Calu3 (cell line): ENCODE data around the gene CLTCL1. TPM values are rescaled to one million over a fixed set of nuclear protein-coding genes. Genes with fewer than 3 reads are reported as not detected.

Experiments used
- BruUV-seq: library from RNA; stranded (reverse); fragments of 400-500 nt; replicated peaks from 2 replicates; lab custom pipeline; 2021; lab: Mats Ljungman, UMichigan
- CTCF ChIA-PET: fragments of 300-600 bp; sonication (Branson Sonifier 250); formaldehyde crosslinking; loops from one replicate; lab custom pipeline; 2022; ENCODE audit warnings: antibody characterized with exemption; lab: Charles Lee
- DNase-seq: peaks from one replicate; pipeline ENCODE4 v3.0.0; 2022
- H3K27ac Mint-ChIP-seq: one replicate; pipeline ENCODE4 v1.8.0; 2022; ENCODE audit warnings: mixed read lengths; ENCODE audit not compliant: unreplicated experiment
- H3K27me3 Mint-ChIP-seq: one replicate; pipeline ENCODE4 v1.8.0; 2022; ENCODE audit warnings: mixed read lengths; ENCODE audit not compliant: unreplicated experiment
- H3K36me3 Mint-ChIP-seq: one replicate; pipeline ENCODE4 v1.8.0; 2022; ENCODE audit warnings: mild to moderate bottlenecking, moderate library complexity, mixed read lengths; ENCODE audit not compliant: insufficient read depth, unreplicated experiment
- H3K4me1 Mint-ChIP-seq: one replicate; pipeline ENCODE4 v1.8.0; 2022; ENCODE audit warnings: mild to moderate bottlenecking, low read depth, mixed read lengths; ENCODE audit not compliant: unreplicated experiment
- H3K4me3 Mint-ChIP-seq: one replicate; pipeline ENCODE4 v1.8.0; 2022; ENCODE audit warnings: mild to moderate bottlenecking, low read depth, moderate library complexity, mixed read lengths; ENCODE audit not compliant: unreplicated experiment
- H3K9me3 Mint-ChIP-seq: one replicate; pipeline ENCODE4 v1.8.0; 2022; ENCODE audit warnings: low read depth, mixed read lengths; ENCODE audit not compliant: unreplicated experiment
- intact Hi-C: fragments of 100-400 bp; cut with micrococcal nuclease; formaldehyde crosslinking; loops from one replicate; pipeline ENCODE4 v1.10.0; 2022; ENCODE audit not compliant: unreplicated experiment
- total RNA-seq: library from RNA; stranded (reverse); gene quantifications from 2 replicates; pipeline ENCODE4 v1.2.3, GENCODE V29; 2022
- TF ChIP-seq, protein P1 (sequence below): fragments of 200-600 bp; IDR thresholded peaks from one replicate; pipeline ENCODE4 v1.8.0; 2022; ENCODE audit warnings: antibody characterized with exemption; ENCODE audit not compliant: unreplicated experiment

Gene CLTCL1
- total RNA-seq, 1 experiment from 2014 or later = 2.9 TPM

DNA sequence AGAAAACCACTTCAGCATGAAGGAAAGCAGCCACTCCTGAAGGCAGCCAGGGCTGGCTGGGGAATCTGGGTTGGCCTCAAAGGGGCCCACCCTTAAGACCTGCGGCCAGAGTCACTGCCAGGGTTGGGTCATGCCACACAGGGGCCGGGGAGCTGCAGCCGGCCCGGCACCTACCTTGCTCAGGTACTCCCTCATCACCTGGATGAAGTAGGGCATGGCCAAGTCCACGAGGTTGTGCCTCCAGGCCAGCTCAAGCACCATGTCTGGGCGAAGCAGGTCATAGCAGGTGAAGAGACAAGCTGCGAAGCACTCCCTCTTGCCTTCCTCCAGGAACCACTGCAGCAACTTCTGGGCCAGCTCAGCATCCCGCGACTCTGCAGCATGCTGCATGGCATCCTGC, 108.3 kb downstream of the CLTCL1 start:
- no peak overlapping the region for H3K4me3 Mint-ChIP-seq
- peaks cover 8% of the 10 kb centered on the region for H3K4me1 Mint-ChIP-seq
- BruUV-seq = no TSS peak
- intact Hi-C loops = no loop called here
- H3K9me3 Mint-ChIP-seq = no peaks in the 10 kb centered on the region
- no peak for DNase-seq
- TF ChIP-seq, protein P1, sequence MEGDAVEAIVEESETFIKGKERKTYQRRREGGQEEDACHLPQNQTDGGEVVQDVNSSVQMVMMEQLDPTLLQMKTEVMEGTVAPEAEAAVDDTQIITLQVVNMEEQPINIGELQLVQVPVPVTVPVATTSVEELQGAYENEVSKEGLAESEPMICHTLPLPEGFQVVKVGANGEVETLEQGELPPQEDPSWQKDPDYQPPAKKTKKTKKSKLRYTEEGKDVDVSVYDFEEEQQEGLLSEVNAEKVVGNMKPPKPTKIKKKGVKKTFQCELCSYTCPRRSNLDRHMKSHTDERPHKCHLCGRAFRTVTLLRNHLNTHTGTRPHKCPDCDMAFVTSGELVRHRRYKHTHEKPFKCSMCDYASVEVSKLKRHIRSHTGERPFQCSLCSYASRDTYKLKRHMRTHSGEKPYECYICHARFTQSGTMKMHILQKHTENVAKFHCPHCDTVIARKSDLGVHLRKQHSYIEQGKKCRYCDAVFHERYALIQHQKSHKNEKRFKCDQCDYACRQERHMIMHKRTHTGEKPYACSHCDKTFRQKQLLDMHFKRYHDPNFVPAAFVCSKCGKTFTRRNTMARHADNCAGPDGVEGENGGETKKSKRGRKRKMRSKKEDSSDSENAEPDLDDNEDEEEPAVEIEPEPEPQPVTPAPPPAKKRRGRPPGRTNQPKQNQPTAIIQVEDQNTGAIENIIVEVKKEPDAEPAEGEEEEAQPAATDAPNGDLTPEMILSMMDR = no peak
- CTCF ChIA-PET = interaction anchor here (0.5 kb wide), 1 partner anchor 216 kb away, joined by 4 read pairs; no protein-coding TSS in a partner anchor
- H3K27me3 Mint-ChIP-seq = peaks cover 13% of the 10 kb centered on the region
- no peak overlapping the region for H3K27ac Mint-ChIP-seq
- peaks cover 10% of the 10 kb centered on the region for H3K36me3 Mint-ChIP-seq

DNA sequence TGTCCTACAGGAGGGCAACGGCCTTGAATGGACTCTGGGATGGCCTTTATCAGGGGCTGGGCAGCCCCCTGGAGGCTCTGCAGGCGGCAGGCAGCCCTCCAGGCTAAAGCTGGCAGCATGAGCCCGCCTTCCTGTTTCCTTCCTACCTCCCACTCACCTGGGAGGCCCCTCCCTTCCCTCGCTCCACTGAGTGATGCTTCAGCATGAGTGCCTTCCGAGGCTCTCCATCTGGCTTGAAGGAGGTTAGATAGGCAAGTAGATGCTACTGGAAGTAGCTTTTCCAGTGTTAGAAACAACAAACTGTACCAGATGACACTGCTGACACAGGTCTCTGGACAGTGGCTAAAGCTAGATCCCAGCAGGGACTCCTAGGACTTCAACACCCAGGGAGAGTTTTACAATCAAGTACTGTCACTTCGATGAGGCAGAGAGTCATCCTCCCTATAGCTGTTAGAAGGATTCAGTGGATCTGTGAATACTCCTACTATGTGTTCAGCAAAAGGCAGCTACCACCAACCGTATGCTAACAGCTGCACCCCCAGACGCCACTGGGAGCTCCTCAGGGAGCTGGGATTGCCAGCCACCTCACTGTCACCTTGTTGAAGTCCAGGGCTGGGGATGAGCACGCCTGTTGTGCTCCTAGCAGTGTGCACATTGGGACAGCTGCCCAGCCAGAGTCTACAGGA, 108.9 kb downstream of the CLTCL1 start:
- TF ChIP-seq, protein P1 = no peak
- peaks cover 13% of the 10 kb centered on the region for H3K27me3 Mint-ChIP-seq
- no peak overlapping the region for H3K27ac Mint-ChIP-seq
- intact Hi-C loops = no loop called here
- no peak overlapping the region for H3K4me3 Mint-ChIP-seq
- CTCF ChIA-PET = interaction anchor here (0.5 kb wide), 1 partner anchor 216 kb away, joined by 4 read pairs; no protein-coding TSS in a partner anchor
- no peaks in the 10 kb centered on the region for H3K9me3 Mint-ChIP-seq
- peaks cover 16% of the 10 kb centered on the region for H3K36me3 Mint-ChIP-seq
- DNase-seq = no peak
- peaks cover 8% of the 10 kb centered on the region for H3K4me1 Mint-ChIP-seq
- no TSS peak for BruUV-seq

DNA sequence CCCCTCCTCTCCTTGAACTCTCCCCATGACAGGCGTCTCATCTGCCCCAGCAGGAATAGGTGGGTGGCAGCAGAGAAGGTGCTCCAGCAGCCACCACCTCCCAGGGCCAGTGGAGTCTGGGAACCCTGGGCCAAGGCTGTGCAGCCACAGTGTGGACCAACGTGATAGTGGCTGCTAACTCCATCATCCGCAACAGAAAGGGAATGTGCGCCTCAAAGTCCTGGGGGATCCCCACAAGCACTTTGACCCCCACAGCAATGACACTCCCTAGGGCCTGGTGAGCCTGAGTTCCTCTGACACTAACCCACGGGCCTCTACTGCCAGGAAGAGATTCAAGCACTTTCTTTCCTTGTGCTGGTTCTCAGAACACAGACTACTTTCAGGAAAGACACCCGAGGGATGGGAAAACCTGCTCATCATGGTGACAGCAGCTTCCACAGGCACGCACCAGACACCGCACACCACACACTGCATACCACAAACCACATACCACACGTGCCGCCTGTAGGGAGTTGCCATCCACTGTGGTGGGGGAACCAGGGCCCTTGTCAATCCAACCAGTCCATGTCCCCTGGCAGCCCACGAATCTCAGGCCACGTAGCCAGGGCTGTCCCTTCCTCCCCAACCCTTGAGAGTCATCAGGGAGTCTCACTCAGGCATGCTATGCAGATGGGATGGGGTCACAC, 109.6 kb downstream of the CLTCL1 start:
- no TSS peak for BruUV-seq
- no peaks in the 10 kb centered on the region for H3K9me3 Mint-ChIP-seq
- peaks cover 23% of the 10 kb centered on the region for H3K36me3 Mint-ChIP-seq
- H3K4me3 Mint-ChIP-seq = no peak overlapping the region
- DNase-seq = no peak
- TF ChIP-seq, protein P1 = no peak
- CTCF ChIA-PET = no interaction called here
- intact Hi-C loops = no loop called here
- H3K27me3 Mint-ChIP-seq = peaks cover 13% of the 10 kb centered on the region
- H3K27ac Mint-ChIP-seq = no peak overlapping the region
- peaks cover 9% of the 10 kb centered on the region for H3K4me1 Mint-ChIP-seq

DNA sequence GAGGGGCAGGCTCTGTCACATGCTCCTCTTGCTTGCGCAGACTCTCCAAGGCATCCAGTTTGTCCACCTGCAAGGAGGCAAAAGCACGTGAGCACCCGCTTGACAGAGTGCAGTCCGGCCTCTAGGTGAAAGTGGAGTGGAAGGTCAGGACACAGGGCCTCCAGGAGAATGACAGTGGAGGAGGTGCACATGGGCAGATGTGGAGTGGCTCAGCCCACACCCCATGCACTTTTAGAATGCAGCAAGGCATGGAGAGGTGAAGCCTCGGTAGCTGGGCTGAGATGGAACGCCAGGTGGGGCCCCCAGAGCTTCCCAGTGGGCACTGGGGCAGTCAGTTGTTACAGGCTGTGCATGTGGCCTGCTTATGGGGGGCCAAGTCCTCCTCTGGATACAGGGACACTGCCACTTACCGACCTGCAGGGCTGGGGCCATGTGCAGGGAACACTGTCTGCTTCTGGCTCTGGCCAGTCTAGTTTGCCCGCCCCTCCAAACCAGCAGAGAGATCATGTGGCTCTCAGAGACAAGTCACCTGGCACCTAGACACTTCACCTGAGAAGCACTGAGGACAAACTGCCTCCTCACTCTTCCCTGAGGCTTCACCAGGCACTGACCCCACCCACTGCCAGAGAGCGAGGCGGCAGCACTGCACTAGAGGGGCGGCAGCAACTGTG, 110.6 kb downstream of the CLTCL1 start:
- H3K27ac Mint-ChIP-seq = no peak overlapping the region
- TF ChIP-seq, protein P1 = no peak
- peaks cover 34% of the 10 kb centered on the region for H3K36me3 Mint-ChIP-seq
- peaks cover 13% of the 10 kb centered on the region for H3K27me3 Mint-ChIP-seq
- H3K4me3 Mint-ChIP-seq = no peak overlapping the region
- no peaks in the 10 kb centered on the region for H3K9me3 Mint-ChIP-seq
- CTCF ChIA-PET = no interaction called here
- no peak for DNase-seq
- intact Hi-C loops = no loop called here
- H3K4me1 Mint-ChIP-seq = peaks cover 13% of the 10 kb centered on the region
- BruUV-seq = no TSS peak
